Measurements from ENCODE around the gene DEK.

The DEK gene

DNA sequence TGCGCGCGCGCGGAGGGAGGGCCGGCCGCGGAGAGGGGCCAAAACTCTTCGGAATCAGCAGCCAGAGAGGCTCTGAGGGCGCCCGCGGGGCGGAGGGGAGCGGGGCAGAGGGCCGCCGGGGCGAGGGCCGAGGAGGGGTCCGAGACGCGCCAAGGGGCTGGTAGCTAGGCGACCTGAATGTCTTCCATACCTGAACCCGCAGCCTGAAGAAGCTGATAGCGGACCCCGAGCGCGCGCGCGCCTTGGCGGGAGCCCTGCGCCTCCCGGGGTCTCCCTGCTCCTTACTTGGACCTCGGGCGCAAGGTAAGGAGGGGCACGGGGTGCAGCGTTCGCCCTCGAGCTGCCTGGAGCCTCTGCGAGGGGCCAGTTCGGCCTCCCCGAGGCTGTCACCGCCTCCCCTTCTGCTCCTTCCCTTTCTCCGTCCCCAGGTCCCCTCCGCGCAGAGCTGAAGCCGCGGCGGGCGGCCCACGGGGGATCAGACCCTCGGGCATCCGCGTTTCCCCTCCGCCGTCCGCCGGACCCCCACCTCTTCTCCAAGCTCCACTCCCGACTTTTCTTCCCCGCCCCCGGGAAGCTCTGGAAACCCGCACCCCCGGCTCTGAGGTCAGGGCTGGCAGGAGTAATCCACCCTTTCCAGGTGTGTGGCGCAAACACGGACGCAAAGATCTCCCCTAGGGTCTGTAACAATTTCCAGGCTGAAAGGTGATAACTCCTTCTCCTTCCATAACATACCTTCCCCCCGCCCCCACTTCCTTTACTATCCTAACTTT lies 13.1 kb upstream of the DEK start:
- Histone ChIP-seq H3K4me3 (ENCODE audit: insufficient read depth, low read length, poor library complexity, severe bottlenecking) (no peak overlapping the region), H3K27me3 (ENCODE audit: low read length) (no peaks in the 10 kb centered on the region), H4K20me1 (ENCODE audit: low read depth, low read length) (no peaks in the 10 kb centered on the region), H3K9me3 (ENCODE audit: insufficient read depth, low read length) (no peaks in the 10 kb centered on the region), H3F3A (ENCODE audit: insufficient read depth) (no peaks in the 10 kb centered on the region), H3K9me2 (replicated peaks; ENCODE audit: insufficient read depth, low read length) (no peaks in the 10 kb centered on the region), H3K27ac (ENCODE audit: low read depth, low read length) (no peak overlapping the region), H3K4me2 (ENCODE audit: low read depth, low read length, poor library complexity, severe bottlenecking) (no peak overlapping the region), H3K79me2 (ENCODE audit: insufficient read depth, low read length) (no peaks in the 10 kb centered on the region), H3K36me3 (ENCODE audit: low read length) (no peaks in the 10 kb centered on the region), H3K9ac (ENCODE audit: low read length) (no peak overlapping the region), H2AFZ (ENCODE audit: low read depth, low read length, severe bottlenecking) (no peak overlapping the region)
- TF ChIP-seq EZH2phosphoT487 (conservative IDR thresholded peaks at IDR 0.05; ENCODE audit: low read length), result no peak
- TF ChIP-seq, protein P1, sequence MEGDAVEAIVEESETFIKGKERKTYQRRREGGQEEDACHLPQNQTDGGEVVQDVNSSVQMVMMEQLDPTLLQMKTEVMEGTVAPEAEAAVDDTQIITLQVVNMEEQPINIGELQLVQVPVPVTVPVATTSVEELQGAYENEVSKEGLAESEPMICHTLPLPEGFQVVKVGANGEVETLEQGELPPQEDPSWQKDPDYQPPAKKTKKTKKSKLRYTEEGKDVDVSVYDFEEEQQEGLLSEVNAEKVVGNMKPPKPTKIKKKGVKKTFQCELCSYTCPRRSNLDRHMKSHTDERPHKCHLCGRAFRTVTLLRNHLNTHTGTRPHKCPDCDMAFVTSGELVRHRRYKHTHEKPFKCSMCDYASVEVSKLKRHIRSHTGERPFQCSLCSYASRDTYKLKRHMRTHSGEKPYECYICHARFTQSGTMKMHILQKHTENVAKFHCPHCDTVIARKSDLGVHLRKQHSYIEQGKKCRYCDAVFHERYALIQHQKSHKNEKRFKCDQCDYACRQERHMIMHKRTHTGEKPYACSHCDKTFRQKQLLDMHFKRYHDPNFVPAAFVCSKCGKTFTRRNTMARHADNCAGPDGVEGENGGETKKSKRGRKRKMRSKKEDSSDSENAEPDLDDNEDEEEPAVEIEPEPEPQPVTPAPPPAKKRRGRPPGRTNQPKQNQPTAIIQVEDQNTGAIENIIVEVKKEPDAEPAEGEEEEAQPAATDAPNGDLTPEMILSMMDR (IDR thresholded peaks at IDR 0.05; ENCODE audit: insufficient read depth, low read length, poor library complexity, severe bottlenecking), result no peak

DNA sequence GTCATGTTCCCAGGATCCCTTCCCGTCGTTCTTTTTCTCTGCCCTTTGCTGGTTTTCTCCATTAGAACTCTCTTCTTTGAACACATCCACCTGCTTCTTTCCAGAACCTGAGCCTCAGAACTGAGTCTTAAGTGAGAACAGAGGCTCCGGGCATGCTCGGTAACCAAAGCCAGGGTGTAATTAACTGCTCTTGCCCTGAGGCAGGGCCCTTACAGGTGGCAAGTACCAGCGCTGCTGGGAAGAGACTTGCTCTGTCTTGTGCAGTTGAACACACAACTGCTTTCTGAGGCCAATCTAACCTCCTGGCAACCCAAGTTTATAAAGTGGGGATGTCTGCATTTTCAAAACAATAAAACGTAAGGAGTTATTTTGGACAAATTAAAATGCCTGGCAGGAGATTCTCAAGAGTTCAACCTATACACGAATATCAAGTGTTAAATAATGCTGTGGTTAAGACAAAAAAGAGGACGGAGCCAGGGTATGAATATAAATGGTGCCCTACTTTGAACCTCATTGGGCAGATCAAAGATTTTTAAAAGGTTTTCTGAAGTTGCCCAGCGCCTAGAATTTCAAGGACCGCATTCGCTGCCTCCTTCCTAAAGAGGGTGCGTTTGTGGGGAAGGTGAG lies 12.4 kb upstream of the DEK start:
- no peak overlapping the region for H3K9ac ChIP-seq (ENCODE audit: low read length)
- H2AFZ ChIP-seq (ENCODE audit: low read depth, low read length, severe bottlenecking), result no peak overlapping the region
- no peaks in the 10 kb centered on the region for H3F3A ChIP-seq (ENCODE audit: insufficient read depth)
- no peaks in the 10 kb centered on the region for H3K79me2 ChIP-seq (ENCODE audit: insufficient read depth, low read length)
- no peaks in the 10 kb centered on the region for H3K9me3 ChIP-seq (ENCODE audit: insufficient read depth, low read length)
- no peaks in the 10 kb centered on the region for H4K20me1 ChIP-seq (ENCODE audit: low read depth, low read length)
- H3K27me3 ChIP-seq (ENCODE audit: low read length), result no peaks in the 10 kb centered on the region
- no peaks in the 10 kb centered on the region for H3K36me3 ChIP-seq (ENCODE audit: low read length)
- H3K27ac ChIP-seq (ENCODE audit: low read depth, low read length), result no peak overlapping the region
- TF ChIP-seq EZH2phosphoT487 (conservative IDR thresholded peaks at IDR 0.05; ENCODE audit: low read length), result no peak
- TF ChIP-seq, protein P1 (IDR thresholded peaks at IDR 0.05; ENCODE audit: insufficient read depth, low read length, poor library complexity, severe bottlenecking), result no peak
- no peaks in the 10 kb centered on the region for H3K9me2 ChIP-seq (replicated peaks; ENCODE audit: insufficient read depth, low read length)
- no peak overlapping the region for H3K4me2 ChIP-seq (ENCODE audit: low read depth, low read length, poor library complexity, severe bottlenecking)
- no peak overlapping the region for H3K4me3 ChIP-seq (ENCODE audit: insufficient read depth, low read length, poor library complexity, severe bottlenecking)

DNA sequence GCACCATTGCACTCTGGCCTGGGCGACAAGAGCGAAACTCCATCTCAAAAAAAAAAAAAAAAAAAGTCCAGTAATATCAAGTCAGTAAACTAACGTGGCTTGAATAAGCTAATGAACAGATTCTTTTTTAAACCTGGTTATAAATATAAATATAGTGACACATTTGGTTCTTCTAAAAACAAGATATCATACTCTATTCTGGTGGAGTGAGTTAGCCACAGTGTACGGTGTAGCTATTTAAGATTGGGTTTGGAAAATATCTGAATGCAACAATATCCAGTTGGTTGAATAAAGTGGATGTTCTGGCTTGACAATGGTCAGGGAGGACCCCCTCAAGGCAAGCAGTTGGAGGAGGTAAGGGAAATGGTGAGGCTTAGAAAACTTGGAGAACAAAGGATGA lies 5.9 kb upstream of the DEK start:
- TF ChIP-seq, protein P1 (IDR thresholded peaks at IDR 0.05; ENCODE audit: insufficient read depth, low read length, poor library complexity, severe bottlenecking), result no peak
- no peak overlapping the region for H3K27ac ChIP-seq (ENCODE audit: low read depth, low read length)
- H3K27me3 ChIP-seq (ENCODE audit: low read length), result no peaks in the 10 kb centered on the region
- peaks cover 11% of the 10 kb centered on the region; the same call in 1 of the 2 replicates for H3K9me3 ChIP-seq (ENCODE audit: insufficient read depth, low read length)
- no peak overlapping the region for H3K4me2 ChIP-seq (ENCODE audit: low read depth, low read length, poor library complexity, severe bottlenecking)
- no peaks in the 10 kb centered on the region for H3K9me2 ChIP-seq (replicated peaks; ENCODE audit: insufficient read depth, low read length)
- H4K20me1 ChIP-seq (ENCODE audit: low read depth, low read length), result no peaks in the 10 kb centered on the region
- no peak overlapping the region for H2AFZ ChIP-seq (ENCODE audit: low read depth, low read length, severe bottlenecking)
- H3K36me3 ChIP-seq (ENCODE audit: low read length), result peaks cover 5% of the 10 kb centered on the region; the same call in 1 of the 2 replicates
- H3K79me2 ChIP-seq (ENCODE audit: insufficient read depth, low read length), result no peaks in the 10 kb centered on the region
- no peak overlapping the region for H3K4me3 ChIP-seq (ENCODE audit: insufficient read depth, low read length, poor library complexity, severe bottlenecking)
- no peaks in the 10 kb centered on the region for H3F3A ChIP-seq (ENCODE audit: insufficient read depth)
- H3K9ac ChIP-seq (ENCODE audit: low read length), result no peak overlapping the region
